ENCODE results near the gene CCL5. TPM values are rescaled to one million over a fixed set of nuclear protein-coding genes. Genes with fewer than 3 reads are reported as not detected.

The CCL5 gene
- total RNA-seq, 1 experiment from 2014 or later: not detected

DNA sequence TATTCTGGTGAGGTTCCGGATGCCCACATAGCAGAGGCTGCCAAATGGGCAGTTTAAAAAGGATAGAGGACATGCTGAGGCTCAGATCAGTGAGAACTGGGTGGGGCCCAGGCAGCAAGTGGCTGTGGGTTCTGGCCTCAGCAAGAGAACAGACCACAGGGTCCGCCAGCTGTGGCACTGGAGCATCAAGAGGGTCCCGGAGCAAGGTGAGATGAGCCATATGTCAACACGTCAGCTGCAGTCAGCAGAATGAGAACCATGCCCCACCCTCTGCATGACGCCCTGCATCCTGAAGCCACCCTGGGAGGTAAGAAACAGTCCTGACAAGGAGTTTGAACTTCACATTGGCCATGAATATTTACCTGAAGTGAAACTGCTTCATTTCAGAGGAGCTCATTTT, 20.1 kb upstream of the CCL5 start:
- peaks cover 0 to 3% of the 10 kb centered on the region in 2 experiments; a peak in 3 of 4 replicates for H3K4me1 Mint-ChIP-seq

More for the DNA sequence above, 20.1 kb upstream of the CCL5 start:
- Mint-ChIP-seq H3K27ac (no peak overlapping the region), H3K36me3 (ENCODE audit: insufficient read depth in 1 of 3, low read depth in 3 of 3) (no peaks in the 10 kb centered on the region; a peak in 1 of 7 replicates), H3K9me3 (peaks cover 4 to 5% of the 10 kb centered on the region in 2 experiments; a peak in 3 of 5 replicates), H3K4me3 (no peak overlapping the region), H3K27me3 (ENCODE audit: low read depth) (no peaks in the 10 kb centered on the region; the same call in 1 of the 2 replicates)
- Histone ChIP-seq H3K79me2 (ENCODE audit: insufficient read depth, low read length) (no peaks in the 10 kb centered on the region), H2BK15ac (ENCODE audit: low read depth, low read length) (no peak overlapping the region), H3T11ph (ENCODE audit: low read length) (no peak overlapping the region), H4K91ac (ENCODE audit: insufficient read length, low read depth, low read length) (no peak overlapping the region), H2AFZ (ENCODE audit: low read length) (no peak overlapping the region), H3K9ac (ENCODE audit: extremely low read depth, insufficient read length, low read length) (no peak overlapping the region), H2BK120ac (ENCODE audit: low read depth, low read length, poor library complexity, severe bottlenecking) (no peak overlapping the region), H3K4me1 (ENCODE audit: insufficient read depth, low read length) (no peaks in the 10 kb centered on the region), H3K14ac (ENCODE audit: insufficient read depth, low read length) (no peak overlapping the region), H3K9me3 (ENCODE audit: control insufficient read depth, low read depth, low read length) (no peaks in the 10 kb centered on the region), H4K8ac (replicated peaks; ENCODE audit: insufficient read length, low read depth, low read length) (no peak overlapping the region), H4K5ac (ENCODE audit: insufficient read length, low read depth, low read length) (no peak overlapping the region), H2BK5ac (ENCODE audit: insufficient read length, low read length) (no peak overlapping the region), H3K4me2 (ENCODE audit: insufficient read depth, insufficient read length, low read length) (no peak overlapping the region), H2BK20ac (ENCODE audit: low read depth, low read length, poor library complexity, severe bottlenecking) (no peak overlapping the region), H3K56ac (ENCODE audit: insufficient read length, low read depth, low read length) (no peak overlapping the region), H3K4ac (ENCODE audit: low read depth, low read length) (no peak overlapping the region), H2BK12ac (ENCODE audit: insufficient read length, low read depth, low read length) (no peak overlapping the region), H3K79me1 (ENCODE audit: insufficient read depth, low read depth, low read length, poor library complexity, severe bottlenecking) (no peaks in the 10 kb centered on the region), H3K27ac (ENCODE audit: insufficient read length, low read depth, low read length) (no peak overlapping the region), H4K20me1 (ENCODE audit: control insufficient read depth, insufficient read depth, insufficient read length) (no peaks in the 10 kb centered on the region), H3K23ac (ENCODE audit: insufficient read length, low read depth, low read length) (no peak overlapping the region), H2AK5ac (ENCODE audit: insufficient read length, low read length) (no peak overlapping the region), H3K18ac (ENCODE audit: insufficient read length, low read depth, low read length) (no peak overlapping the region), H3K23me2 (ENCODE audit: insufficient read length, low read depth, low read length, poor library complexity, severe bottlenecking) (no peaks in the 10 kb centered on the region), H3K27me3 (ENCODE audit: insufficient read depth, low read length) (no peaks in the 10 kb centered on the region)
- WGBS (ENCODE audit: extremely low coverage, insufficient read length, low lambda C conversion rate): no CpG with 5 or more reads among the region's 5 CpGs
- TF ChIP-seq, protein P1, sequence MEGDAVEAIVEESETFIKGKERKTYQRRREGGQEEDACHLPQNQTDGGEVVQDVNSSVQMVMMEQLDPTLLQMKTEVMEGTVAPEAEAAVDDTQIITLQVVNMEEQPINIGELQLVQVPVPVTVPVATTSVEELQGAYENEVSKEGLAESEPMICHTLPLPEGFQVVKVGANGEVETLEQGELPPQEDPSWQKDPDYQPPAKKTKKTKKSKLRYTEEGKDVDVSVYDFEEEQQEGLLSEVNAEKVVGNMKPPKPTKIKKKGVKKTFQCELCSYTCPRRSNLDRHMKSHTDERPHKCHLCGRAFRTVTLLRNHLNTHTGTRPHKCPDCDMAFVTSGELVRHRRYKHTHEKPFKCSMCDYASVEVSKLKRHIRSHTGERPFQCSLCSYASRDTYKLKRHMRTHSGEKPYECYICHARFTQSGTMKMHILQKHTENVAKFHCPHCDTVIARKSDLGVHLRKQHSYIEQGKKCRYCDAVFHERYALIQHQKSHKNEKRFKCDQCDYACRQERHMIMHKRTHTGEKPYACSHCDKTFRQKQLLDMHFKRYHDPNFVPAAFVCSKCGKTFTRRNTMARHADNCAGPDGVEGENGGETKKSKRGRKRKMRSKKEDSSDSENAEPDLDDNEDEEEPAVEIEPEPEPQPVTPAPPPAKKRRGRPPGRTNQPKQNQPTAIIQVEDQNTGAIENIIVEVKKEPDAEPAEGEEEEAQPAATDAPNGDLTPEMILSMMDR (conservative IDR thresholded peaks at IDR 0.05): no peak
- DNase-seq: no peak

All from H9 (cell line).